Esophagus muscularis mucosa (tissue), 4 donors: Measurements from ENCODE around the gene NYAP2.

Source experiments
- CTCF ChIP-seq, 3 experiments: fragments of 200-600 bp in 2 of 3; fragments of 450-650 bp in 1 of 3; sonication (generic) in 2 of 3; IDR thresholded peaks; one replicate each; pipeline ENCODE4 v1.5.1; 2017 to 2019; ENCODE audit warnings: antibody characterized with exemption in 3 of 3, mild to moderate bottlenecking in 2 of 3, moderate library complexity in 1 of 3
- EP300 ChIP-seq: sonication (generic); formaldehyde crosslinking; IDR thresholded peaks from one replicate; pipeline ENCODE4 v1.6.1; 2017; ENCODE audit warnings: antibody characterized with exemption
- POLR2A ChIP-seq: fragments of 450-650 bp; IDR thresholded peaks from one replicate; pipeline ENCODE4 v1.6.1; 2017; ENCODE audit warnings: antibody characterized with exemption, moderate library complexity, mild to moderate bottlenecking, low read depth
- POLR2AphosphoS5 ChIP-seq, 2 donors: sonication (generic); formaldehyde crosslinking; IDR thresholded peaks; one replicate each; pipeline ENCODE4 v1.6.1; 2017; ENCODE audit warnings: antibody characterized with exemption in 2 of 2

- no peak for TF ChIP-seq CTCF (IDR thresholded peaks at IDR 0.05)
- no peak for TF ChIP-seq EP300
- no peak for TF ChIP-seq POLR2AphosphoS5 (IDR thresholded peaks at IDR 0.05)
- TF ChIP-seq POLR2A, result no peak
Observed at GRCh38 chr2:225471482-225471881, 72.0 kb downstream of the NYAP2 start.
